AG20443 (cell line): ENCODE measurements around the gene CDH9.

Source experiments
- DNase-seq: peaks from one replicate; pipeline ENCODE4 v3.0.0; 2012; ENCODE audit warnings: low spot score, mixed read lengths

CDH9 gene

GRCh38 chr5:27038476-27038875 is at the start of gene CDH9:
Gene CDH9 (minus strand): TSS chr5:27038586. CDS start chr5:26988333, 50,253 bp downstream.
- DNase-seq = no peak

DNA sequence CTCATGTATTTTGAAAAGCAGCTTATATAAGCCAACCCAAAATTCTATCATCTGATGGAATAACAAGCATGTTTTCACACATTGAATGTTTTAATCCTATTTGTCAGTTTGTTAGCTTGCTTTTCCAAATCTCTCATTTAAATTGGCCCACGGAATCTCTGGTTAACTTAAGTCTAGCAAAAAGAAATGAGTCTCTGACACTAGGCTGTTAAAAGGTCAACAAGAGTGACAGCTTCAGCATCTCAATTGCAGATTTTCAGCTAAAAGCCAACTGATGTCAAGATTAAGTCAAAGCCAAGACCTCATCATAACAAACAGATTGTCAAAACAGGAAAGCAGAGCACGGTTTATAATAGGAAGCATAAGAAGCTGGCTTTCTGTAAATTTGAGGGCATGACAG is 49.4 kb upstream of the CDH9 start:
- DNase-seq = no peak

DNA sequence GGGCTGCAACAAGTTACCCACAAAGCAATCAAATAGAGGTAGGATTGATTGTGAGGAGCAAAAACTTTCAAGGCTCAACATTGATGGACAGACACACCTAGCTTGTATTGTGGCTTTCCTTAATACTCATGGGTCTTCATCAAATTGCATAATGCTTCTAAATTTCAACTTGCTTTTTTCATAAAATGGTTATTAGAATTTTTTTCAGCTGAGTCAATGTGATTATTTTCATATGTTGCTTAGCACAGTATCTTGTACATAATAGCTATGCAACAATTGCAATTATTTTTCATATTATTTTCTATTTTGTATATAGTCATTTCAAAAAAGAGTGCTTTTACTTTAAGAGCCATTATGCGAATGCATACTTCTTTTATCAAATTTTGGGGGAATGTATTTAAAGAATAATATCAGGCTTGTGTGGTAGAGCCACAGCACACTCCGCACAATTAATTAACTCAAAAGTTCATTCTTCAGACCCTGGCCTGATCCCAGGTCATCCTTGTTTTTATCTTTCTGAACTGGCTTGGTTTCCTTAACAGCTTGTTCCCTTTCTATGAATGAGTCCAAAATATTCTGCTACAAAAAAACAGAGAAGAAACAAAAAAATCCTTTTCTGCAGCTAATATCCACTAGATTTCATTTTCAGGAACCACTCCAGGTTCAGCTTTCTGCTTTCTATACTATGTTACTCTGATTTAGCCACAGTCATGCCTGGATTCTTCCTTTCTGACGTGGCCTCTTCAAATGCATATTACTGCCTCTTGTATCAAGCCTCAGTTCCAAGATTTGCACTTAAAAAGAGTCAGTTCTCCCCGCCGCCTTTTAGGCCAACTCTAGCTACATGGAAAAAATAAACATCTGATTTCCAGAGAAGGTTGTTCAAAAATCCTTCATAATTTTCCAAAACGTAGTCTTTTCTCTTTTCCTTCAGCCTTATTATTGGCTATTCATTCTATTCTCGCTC is 45.3 kb upstream of the CDH9 start:
- no peak for DNase-seq

DNA sequence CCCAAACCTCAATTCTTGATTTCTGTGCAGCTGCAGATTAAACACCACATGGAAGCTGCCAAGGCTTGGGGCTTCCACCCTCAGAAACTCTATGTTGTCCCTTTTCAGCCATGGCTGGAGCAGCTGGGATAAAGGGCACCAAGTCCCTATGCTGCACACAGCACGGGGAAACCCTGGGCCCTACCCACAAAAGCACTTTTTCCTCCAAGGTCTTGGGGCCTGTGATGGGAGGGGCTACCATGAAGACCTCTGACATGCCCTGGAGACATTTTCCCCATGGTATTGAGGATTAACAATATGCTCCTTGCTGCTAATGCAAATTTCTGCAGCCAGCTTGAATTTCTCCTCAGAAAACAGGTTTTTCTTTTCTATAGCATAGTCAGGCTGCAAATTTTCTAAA is 41.8 kb upstream of the CDH9 start:
- DNase-seq = no peak

DNA sequence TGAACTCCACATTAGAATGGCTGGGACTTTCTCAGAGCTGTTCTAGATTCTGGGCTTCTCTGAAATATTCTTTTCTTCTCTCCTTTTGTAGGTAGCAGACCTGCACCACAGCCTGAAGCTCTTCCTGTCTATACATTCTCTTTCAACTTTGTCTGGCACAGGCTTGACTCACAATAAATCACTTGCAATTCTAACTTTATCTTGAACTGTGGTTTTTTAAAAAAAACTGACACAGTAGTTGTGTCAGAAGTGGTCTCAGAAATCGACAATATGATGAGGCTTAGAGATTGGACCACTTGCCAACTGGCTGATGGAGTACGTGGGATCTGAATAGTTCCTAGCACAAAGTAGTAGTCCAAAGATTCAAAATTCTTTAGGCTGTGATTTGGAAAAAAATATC is 24.1 kb upstream of the CDH9 start:
- DNase-seq = no peak

- no peak for DNase-seq
These were observed 10.1 kb upstream of the CDH9 start for GRCh38 chr5:27048510-27048909.

DNA sequence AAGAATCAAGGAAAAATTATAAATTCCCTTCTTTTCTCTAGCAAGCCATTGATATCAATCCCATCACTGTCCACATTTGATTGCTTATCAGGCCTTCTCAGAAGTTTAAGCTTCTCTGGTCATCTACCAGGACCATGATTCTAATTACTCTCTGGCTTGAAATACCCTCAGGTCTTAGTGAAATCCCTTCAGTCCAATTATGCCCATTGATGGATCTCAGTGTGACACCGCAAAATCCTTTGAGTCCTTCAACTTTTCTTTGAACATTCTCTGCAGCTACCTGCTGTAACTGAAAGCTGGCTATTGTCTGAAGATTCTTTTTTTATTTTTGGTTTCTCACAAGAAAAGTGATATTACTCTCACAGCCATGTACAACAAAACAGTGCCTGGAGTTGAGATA is 3.0 kb upstream of the CDH9 start:
- DNase-seq = no peak

DNA sequence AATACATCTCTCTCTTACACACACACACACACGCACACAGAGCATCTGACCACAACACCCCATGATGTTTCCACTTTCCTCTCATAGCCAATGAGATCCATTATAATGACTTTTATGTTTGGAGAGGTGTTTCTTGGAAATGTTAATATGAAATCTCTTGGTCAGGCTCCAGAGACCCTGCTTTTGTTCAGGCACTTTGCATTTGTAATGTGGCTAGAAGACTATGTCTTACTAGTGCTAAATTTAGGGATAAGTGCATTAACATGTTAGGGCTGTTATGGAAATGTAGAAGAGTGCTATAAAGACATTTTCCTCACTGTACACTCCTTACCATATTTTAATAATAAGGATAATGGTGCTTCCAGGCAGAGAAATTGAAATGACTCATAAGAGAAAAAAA is 3.8 kb downstream of the CDH9 start:
- DNase-seq = no peak

- DNase-seq = no peak
These were observed 11.6 kb downstream of the CDH9 start for GRCh38 chr5:27026801-27027200.

- no peak for DNase-seq
These were observed 12.3 kb downstream of the CDH9 start for GRCh38 chr5:27026063-27026462.

GRCh38 chr5:27021471-27021870 is 16.9 kb downstream of the CDH9 start:
- DNase-seq = no peak

DNA sequence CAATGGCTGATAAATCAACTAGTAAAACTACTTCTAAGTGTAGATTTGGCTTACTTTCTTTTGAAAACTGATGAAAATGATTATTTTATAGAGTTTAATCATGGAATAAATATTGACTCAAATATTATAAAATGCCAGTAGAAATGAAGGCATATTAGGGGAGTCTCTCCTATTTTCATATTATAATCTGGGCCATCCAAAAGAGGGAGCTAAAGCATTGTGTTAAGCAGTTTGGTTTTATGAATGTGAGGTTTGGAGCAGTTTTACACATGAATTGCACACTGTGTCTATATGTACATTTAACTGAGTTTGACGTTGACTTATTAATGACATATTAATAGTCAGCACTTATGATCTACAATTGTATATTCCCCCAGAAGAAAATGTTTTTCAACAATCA is 17.4 kb downstream of the CDH9 start:
- DNase-seq = no peak

DNA sequence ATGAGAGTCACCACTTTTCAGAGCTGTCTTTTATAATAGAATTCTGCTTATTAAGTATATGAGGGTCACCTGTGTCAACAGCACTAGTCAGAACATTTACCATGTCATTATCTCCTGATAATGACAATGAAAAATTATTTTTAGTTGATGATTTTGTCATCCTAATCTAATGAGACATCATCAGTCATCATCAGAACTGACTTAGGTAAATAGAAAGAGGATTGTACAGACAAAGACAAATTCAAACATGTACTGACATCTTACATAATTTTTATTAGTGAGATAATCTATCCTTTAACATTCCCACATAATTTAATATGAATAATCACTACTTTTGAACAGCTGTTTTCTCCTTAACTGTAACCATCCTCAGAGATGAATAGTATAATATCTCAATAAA is 22.6 kb downstream of the CDH9 start:
- DNase-seq = no peak

GRCh38 chr5:27011274-27011673 is 27.1 kb downstream of the CDH9 start:
- no peak for DNase-seq

- no peak for DNase-seq
These were observed 27.7 kb downstream of the CDH9 start for GRCh38 chr5:27010646-27011045.

DNA sequence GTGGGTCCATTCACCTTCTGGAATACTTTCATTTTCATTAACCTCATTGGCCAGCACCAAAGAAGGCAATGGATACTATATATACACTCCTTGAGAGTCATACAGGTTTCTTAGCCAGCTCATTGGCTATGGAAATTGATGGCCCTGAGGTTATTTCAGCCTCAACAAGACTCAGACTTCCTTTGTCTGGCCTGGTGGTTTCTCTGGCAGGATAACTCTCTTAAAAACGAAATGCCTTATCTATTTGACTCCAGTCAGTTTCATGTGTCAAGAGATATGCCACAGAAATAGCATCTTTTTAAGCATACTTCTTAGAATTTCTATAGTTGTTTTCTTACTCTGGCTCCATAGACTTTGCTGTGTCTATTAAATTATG is 28.9 kb downstream of the CDH9 start:
- DNase-seq = no peak

DNA sequence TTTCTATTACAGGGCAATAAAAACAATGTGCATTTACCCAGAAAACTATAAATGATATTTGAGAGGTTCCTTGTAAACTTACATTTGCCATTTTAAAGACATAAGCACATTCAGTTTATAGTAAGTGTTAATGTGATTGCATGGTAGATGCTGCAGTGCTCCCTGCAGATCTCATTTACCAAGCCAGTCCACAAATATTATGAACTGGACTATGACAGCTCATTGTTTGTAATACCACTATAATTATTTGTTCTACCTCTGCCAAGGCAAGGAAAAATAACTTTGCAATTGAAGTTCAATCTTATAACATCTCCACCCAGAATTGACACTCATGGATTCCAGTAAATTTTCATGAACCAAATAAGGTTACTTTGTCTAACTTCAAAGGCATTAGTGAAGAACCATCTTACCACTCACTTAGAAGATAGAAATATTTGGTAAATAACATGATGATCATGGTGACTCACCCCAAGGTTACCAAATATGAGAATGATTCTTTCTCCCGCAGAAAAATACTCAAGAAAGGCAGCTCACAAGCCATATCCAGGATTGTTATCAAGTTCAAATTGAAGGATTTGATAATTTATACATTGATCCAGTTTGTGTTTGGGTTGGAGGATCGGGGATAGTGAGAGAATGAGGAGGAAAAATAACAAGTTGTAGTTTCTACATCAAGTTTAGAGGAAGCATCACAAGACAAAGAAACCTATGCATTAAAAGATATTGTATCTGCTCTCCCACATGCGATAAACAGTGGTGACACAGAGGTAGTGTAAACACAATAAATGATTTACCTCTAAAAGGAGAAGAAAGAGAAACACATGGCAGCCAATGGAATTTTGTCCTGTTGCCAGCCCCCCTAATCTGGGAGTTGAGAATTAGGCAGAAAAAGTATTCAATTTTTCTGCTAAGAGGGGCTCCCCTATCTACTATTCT is 29.5 kb downstream of the CDH9 start:
- DNase-seq = no peak

DNA sequence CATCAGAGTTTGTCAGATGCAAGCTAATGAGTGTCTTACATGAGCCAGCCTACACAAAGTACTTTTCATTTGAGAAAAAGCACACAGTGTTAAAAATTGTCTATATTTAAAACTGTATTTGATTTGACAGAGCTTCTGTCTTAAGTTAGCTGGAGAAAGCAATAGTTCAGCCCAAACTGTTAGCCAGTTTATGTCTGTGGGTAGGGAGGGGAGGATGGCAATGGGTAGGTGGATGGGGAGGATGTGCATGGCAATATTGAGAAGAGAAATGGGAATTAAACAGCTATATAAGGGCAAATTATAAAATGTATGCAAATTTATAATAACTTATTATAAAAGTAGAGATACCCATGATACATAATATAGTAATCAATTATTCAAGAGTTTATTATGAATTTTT is 31.3 kb downstream of the CDH9 start:
- DNase-seq = no peak

GRCh38 chr5:26986985-26987384 is 51.4 kb downstream of the CDH9 start:
- DNase-seq = no peak

DNA sequence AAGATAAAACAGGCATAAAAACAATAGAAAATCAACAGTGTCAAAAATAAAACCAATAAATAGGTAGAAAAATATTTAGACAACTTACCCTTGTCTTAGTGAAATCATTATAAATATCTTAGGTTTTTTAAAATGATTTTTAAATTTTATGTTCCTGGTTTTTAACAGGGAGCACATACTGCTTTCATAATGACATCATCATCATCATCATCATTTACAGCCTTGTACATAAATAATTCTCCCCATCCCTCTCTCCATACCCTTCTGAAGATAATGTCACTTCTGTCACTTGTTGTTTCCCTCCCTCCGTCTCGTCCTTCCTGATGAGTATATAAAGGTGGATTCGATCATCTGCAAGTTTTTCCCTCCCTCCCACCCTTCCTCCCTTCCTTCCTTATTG is 56.6 kb downstream of the CDH9 start:
- no peak for DNase-seq

- no peak for DNase-seq
These were observed 79.1 kb downstream of the CDH9 start for GRCh38 chr5:26959290-26959689.

GRCh38 chr5:26955161-26955560 is 83.2 kb downstream of the CDH9 start:
- no peak for DNase-seq

DNA sequence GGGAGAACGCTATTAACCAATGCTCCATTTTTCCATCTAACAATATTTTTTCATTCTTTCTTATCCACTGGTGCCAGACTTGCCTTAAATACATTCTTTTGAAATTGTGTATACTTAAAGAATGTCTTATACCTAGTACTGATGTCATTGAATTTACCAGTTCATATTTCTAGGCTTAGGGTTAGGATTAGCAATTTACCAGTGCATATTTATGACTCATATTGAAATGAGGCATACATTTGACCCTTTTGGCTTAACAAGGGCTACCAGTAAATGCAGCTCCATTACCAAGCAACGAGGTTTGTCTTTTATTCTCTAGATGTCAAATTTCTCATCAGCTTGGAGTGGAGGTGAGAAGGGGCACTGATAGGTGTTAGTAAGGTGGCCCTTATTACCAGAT is 89.5 kb downstream of the CDH9 start:
- no peak for DNase-seq
